ENCODE measurements around the gene ZNF629. TPM values are rescaled to one million over a fixed set of nuclear protein-coding genes. Genes with fewer than 3 reads are reported as not detected.

Gene ZNF629
- polyA plus RNA-seq, 4 donors = 25.7 to 29.5 (median 27.2) TPM

DNA sequence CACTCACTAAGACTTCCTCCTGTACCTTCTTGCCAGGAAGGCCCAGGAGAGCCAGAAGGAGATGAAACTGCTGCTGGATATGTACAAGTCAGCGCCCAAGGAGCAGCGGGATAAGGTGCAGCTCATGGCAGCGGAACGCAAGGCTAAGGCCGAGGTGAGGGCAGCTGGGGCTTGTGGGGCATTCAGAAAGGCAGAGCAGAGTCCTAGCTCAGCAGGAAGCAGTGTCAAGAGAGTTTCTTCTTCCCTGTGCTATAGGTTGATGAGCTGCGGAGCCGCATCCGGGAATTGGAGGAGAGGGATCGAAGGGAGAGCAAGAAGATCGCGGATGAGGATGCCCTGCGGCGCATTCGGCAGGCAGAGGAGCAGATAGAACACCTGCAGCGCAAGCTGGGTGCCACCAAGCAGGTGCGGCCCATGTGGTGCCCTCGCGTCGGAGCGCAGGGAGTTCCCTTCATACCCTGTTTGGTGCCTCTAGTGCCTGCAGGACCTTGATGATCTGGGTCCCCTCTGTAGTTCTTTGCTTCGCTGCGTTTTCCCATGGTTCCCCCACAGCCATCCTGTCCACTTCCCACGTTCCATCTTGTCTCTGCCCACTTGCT lies 18.3 kb downstream of the ZNF629 start:
- DNase-seq (ENCODE audit: low read depth in 4 of 4, low spot score in 2 of 4) = no peak

DNA sequence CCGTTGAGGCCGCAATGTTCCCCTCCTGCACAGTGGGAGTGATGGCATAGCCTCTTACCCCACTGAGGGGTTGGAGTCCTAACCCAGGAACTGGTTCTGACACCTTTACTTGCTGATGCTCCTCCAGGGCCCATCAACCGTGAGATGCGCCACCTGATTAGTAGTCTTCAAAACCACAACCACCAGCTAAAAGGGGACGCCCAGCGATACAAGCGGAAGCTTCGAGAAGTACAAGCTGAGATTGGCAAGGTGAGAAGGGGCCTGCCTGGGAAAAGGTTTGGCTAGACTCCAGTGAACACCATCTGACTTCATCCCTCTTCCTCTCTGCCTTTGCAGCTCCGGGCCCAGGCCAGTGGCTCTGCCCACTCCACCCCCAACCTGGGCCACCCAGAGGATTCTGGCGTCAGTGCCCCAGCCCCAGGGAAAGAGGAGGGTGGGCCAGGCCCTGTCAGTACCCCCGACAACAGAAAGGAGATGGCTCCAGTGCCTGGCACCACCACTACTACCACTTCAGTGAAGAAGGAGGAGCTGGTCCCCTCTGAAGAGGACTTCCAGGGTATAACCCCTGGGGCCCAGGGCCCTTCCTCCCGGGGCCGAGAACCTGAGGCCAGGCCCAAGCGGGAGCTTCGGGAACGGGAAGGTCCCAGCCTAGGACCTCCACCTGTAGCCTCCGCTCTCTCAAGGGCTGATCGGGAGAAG lies 19.1 kb downstream of the ZNF629 start:
- DNase-seq (ENCODE audit: low read depth in 4 of 4, low spot score in 2 of 4) = no peak

DNA sequence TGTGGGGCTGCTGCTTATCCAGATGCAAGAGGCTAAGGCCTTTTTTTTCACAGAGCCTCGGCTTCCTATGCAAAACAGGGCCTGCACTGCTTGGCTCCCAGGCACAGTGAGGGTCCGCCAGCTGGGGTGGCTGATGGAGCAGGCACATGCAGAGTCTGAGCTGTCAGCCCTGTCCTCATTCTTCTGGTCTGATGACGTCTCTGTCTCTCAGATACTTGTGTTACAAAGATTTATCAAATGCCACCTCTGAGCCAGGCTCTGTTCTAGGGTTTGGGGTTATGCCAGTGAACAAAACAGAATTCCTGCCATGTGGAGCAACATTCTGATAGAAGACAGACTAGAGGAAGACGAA lies 20.1 kb downstream of the ZNF629 start:
- no peak for DNase-seq (ENCODE audit: low read depth in 4 of 4, low spot score in 2 of 4)

DNA sequence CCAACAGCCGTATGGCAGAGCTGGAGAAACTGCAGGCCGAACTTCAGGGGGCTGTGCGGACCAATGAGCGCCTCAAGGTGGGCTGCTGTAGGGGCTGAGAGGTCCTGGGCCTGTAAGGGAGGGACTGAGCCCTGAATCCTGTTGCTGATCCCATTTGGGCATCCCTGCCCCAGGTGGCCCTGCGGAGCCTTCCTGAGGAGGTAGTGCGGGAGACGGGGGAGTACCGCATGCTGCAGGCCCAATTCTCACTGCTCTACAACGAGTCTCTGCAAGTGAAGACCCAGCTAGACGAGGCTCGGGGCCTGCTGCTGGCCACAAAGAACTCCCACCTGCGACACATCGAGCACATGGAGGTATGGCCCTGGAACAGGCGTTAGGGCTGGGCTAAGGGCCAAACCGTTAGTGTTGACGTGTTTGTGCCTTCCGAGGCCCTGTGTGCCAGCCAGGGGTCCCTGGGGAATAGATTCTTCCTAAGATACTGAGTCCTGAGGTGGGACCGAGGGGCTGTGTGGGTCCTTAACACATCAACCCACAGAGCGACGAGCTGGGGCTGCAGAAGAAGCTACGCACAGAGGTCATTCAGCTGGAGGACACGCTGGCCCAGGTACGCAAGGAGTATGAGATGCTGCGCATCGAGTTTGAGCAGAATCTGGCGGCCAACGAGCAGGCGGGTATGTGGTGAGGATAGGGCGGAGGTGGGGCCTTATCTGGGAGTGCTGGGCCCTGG lies 20.6 kb downstream of the ZNF629 start:
- DNase-seq (ENCODE audit: low read depth in 4 of 4, low spot score in 2 of 4) = no peak

DNA sequence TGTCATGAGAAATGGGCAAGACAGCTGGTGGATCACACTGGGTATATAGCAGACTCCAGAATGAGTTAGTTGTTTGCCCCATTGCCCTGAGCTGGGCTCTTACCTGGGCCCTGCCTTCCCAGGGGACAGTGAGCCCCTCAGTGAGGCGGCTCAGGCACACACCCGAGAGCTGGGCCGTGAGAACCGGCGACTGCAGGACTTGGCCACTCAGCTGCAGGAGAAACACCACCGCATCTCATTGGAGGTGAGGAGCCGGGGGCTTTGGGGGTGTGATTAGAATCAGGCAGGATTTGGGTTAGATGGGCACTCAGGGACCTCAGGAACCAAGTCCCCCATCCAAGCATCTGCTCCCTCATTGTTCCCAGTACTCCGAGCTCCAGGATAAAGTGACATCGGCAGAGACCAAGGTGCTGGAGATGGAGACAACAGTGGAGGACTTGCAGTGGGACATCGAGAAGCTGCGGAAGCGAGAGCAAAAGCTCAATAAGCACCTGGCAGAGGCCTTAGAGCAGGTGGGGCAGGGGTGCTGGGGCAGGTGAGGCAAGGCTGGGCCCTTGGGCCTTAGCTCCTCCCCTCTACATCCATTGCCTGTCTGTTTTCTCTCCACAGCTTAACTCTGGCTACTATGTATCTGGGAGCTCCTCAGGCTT lies 22.1 kb downstream of the ZNF629 start:
- no peak for DNase-seq (ENCODE audit: low read depth in 4 of 4, low spot score in 2 of 4)

DNA sequence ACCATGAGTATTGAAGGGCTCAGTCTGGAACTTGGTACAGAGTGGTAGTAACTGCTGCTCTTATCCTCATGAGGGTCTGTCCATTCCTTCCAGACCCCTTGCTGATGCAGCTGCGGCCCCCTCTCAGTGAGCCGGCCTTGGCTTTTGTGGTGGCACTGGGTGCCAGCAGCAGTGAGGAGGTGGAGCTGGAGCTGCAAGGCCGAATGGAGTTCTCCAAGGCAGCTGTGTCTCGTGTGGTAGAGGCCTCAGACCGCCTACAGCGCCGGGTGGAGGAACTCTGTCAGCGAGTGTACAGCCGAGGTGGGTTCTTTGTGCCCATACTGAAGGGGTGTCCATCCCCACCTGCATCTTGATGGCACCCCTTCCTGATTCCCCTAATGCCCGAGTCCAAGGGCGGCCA lies 22.9 kb downstream of the ZNF629 start:
- DNase-seq (ENCODE audit: low read depth in 4 of 4, low spot score in 2 of 4) = no peak

DNA sequence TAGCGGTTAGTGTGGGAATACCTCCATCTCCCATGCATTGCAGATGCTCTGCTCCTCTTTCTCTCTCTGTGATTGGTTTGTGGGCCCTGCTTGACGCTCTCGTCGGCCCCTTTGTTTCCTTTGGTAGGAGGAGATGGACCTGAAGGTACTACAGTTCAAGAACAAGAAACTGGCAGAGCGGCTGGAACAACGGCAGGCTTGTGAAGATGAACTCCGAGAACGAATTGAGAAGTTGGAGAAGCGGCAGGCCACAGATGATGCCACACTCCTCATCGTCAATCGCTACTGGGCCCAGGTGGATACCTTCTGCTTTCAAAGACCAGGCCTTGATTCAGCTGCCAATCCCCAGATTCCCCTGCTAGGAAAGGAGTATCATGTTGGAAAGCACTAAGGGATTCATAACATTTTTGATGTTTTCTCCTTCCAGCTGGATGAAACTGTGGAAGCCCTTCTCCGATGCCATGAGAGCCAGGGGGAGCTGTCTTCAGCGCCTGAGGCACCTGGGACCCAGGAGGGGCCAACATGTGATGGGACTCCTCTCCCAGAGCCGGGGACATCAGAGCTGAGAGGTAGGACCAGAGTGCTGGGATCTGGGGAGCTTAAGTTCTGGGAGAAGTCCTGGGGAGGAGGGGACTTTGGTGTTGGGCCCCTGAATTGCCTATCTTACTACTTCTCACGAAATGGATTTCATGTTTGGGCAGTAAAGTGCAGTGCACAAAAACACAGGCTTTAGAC lies 23.8 kb downstream of the ZNF629 start:
- no peak for DNase-seq (ENCODE audit: low read depth in 4 of 4, low spot score in 2 of 4)

DNA sequence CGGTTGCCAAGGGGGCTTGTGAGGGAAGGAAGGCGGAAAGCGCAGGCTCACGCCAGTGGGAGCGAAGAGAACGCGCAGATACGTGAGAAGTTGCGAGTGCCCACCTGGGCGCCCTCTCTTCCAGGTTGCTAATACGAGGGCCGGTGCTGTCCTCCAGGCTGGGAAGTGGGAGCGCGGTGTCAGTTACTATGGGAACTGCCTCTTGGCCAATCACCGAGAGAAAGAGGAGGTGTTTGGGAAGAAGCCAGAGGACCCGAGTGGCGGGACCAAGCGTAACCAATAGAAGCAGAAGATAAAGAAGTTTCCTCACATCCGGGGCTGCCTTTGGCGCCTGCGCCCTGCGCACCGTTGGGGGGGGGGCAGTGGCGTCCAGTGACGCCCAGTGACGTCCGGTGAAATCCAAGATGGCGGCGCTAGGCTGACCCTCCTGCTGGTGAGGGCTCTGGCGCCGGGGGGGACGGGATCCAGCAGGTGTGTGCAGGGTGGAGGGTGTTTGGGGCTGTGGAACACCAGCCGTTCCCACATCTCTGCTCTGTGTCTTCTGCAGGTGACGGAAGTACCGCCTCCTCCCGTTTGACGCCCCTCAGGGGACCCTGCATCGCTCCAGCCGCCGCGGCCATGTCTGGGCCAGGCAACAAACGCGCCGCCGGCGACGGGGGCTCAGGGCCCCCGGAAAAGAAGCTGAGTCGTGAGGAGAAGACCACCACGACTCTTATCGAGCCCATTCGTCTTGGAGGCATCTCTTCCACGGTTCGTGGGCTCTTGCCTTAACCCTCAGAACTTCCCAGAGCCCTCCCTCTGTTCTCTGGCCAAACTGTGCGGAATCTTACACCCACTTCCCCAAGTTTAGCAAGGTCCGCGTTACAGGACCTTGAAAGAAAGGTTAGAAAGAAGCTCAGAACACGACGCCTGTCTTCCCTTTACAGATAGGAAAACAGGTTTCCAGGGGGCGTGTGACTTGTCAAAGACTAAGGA lies 24.8 kb downstream of the ZNF629 start, which contains the start of the genes CFAP119 and RNF40:
Gene CFAP119 (minus strand): TSS at position 135 of the 975 bp plus-strand sequence. CDS start 314 bp downstream, outside the sequence.
Gene RNF40 (plus strand): TSS at position 395 of the 975 bp plus-strand sequence. CDS start 224 bp downstream, at position 619.
- peak; percentile 86 to 99 (median 96) for DNase-seq (ENCODE audit: low read depth in 4 of 4, low spot score in 2 of 4)

DNA sequence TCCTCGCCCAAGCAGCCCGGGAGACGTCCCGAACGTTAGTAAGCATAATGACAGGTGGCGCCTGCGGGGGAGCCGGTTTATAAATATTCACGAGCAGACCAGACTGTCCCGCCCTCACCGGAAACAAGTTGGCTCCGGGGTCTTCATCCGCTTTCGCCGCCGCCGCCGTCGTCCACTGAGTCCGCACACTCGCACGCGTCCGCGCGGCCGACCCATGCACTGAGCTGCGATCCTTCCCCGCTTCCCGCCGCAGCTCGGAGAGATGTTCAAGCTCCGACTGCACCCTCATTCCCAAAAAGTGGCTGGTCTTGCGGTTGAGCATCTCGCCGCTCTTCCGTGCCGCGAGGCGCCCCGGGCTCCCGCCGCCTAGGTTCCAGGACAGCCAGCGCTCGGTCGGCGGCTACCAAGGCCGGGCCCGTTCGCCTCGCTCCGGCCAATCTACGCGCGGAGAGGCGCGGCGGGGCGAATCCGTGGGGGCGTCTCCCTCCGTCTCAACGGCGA lies 25.5 kb downstream of the ZNF629 start:
- DNase-seq (ENCODE audit: low read depth in 4 of 4, low spot score in 2 of 4) = no peak

DNA sequence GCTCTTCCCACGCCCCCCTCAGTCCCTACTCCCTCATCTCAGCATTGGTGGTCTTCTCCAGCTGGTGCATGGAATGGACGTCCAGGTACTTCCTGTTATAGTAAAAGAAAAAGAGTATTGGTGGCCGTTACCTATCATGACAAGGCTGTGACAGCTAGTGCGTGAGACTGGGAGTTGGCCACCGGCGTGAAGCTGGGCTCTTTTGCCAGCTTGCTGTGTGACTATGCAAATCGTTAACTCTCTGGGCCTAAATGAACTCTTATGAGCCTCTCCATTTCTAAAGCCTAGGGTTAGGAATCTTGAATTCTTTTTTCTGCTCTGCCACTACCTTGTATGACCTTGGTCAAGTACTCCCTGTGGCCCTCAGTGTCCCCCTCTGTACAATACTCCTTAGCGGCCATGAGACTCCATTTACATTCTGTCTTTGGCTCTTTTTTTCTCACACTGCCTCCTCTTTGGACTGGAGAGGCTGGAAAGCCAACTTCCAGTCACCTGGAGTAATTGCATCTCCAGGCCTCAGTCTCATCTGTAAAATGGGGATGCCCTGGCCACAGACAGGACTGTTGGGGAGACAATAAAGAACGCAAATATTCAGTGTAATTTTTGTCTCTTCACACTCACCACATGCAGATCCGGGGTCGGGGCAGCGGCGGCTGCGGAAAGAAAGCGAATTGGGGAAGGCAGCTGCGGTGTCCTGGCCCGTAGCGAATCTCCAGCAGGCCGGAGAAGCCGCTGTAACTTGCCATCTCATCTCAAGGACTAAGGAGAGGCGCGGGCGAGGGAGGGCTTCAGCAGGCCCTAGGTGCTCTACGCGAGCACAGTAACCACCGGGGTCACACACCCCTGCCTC lies 26.2 kb downstream of the ZNF629 start:
- no peak for DNase-seq (ENCODE audit: low read depth in 4 of 4, low spot score in 2 of 4)

DNA sequence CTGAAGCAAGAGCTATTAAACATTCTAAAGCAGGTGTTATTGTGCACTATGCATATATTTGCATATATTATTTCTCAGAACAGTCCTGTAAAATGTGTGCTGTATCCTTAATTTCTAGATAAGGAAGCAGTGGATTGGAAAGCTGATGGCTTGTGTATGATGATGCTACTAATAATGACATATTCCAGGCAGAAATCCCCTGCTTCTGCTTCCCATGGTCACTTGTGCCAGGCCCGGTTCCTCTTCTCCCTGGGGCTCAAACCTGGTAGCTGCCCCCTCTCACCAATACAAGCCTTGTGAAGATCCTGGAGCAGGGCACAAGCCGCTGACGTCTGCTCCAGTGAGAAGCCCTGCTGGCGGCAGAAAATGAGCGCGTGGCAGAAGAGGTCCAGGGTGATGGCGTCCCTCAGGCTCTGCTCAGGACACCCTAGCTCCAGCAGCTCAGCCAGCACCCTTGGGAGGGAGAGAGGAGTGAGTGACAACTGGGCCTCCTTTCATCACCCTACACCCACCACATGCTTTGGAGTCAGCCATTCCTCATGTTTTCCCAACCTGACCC lies 26.9 kb downstream of the ZNF629 start:
- no peak for DNase-seq (ENCODE audit: low read depth in 4 of 4, low spot score in 2 of 4)

DNA sequence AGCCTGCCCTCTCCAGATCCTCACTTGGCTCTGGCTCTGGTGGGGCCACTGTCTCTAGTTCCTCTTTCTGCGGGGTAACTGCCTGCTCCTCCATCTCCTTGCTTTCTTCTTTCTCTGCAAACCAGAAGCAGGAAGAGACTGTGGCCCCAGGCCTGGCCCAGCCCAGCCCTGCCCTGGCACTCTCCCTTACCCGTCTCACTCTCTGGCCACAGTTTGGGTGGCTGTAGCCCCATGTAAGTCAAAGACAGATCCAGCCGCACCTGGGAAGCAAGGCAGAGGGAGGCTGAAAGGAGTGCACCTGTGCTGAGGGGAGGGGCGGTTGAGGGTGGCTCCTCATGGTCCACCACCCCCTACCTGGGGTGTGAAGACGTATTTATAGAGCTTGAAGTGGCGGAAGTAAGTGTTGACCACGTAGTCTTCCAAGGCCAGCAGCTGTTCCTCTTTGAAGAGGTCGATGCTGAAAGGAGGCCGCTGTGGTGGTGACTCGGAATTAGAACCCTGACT lies 28.0 kb downstream of the ZNF629 start:
- DNase-seq (ENCODE audit: low read depth in 4 of 4, low spot score in 2 of 4) = no peak

DNA sequence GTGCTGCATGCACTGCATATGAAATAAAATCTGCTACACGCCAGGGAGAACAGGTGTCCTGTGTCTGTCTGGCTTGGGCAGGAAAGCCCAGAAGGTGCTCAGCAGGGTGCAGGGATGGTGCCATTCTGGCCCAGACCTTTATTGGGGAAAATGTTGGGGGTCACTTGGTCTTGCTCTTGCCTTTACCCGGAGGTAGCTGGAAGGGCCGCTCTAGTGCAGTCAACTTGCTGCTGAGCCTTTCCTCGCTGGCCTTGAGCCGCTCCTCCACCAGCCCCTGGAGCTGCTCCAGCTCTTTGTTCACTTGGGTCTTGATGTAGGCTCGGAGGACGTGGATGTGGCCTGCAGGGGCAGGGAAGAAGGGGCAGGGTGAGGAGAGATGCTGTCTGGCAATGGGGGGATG lies 29.7 kb downstream of the ZNF629 start:
- DNase-seq (ENCODE audit: low read depth in 4 of 4, low spot score in 2 of 4) = no peak

DNA sequence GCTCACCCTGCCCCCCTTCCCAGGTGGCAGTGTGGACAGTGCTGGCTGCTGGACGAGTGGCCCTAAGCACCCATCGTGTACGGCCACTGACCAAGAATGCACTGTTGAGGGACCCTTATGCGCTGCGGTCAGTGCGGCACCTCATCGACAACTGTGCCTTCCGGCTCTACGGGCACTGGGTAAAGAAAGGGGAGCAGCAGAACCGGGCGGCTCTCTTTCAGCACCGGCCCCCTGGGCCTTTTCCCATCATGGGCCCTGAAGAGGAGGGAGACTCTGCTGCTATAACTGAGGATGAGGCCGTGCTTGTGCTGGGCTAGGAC lies 30.3 kb downstream of the ZNF629 start:
- no peak for DNase-seq (ENCODE audit: low read depth in 4 of 4, low spot score in 2 of 4)

DNA sequence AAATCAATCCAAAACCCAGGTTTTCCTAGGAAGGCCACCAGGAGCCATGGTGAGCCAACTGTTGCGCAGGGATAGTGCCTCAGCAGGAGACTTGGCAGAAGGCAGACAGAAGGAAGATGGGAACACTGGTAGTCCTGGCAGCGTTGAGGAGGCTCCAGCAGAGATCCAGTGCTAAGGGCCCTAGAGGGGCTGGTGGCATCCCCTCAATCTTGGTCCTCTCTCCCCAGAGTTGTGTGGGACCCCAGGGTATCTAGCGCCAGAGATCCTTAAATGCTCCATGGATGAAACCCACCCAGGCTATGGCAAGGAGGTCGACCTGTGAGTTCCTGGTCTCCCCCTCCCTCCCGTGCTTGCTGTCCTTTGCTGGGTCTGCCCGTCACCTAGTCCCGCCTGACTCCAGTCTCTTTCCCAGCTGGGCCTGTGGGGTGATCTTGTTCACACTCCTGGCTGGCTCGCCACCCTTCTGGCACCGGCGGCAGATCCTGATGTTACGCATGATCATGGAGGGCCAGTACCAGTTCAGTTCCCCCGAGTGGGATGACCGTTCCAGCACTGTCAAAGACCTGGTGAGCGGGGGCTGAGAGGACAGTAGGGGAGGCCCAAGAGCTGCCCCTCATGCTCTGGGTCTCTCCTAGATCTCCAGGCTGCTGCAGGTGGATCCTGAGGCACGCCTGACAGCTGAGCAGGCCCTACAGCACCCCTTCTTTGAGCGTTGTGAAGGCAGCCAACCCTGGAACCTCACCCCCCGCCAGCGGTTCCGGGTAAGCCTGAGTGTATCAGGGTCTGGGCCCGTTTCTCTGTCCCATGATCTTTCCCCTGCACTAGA lies 30.8 kb downstream of the ZNF629 start:
- no peak for DNase-seq (ENCODE audit: low read depth in 4 of 4, low spot score in 2 of 4)

DNA sequence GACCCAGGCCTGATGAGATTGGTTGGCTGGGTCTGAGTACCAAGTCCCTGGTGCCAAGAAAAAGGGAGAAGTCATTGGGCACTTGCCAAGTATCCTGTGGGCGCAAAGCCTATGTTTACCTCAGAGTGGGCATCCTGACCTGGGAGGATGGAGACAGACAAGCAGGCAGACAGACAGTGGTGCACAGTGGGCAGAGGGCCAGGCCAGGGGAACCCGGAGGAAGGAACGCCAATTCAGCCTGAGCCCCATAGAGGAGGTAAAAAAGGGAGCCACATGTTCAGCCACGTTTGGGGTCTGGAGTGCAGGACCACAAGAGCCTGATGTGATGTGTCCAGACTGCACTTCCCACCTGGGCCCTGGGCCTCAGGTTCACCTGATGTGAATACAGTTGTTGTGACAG lies 33.4 kb downstream of the ZNF629 start:
- DNase-seq (ENCODE audit: low read depth in 4 of 4, low spot score in 2 of 4) = no peak

DNA sequence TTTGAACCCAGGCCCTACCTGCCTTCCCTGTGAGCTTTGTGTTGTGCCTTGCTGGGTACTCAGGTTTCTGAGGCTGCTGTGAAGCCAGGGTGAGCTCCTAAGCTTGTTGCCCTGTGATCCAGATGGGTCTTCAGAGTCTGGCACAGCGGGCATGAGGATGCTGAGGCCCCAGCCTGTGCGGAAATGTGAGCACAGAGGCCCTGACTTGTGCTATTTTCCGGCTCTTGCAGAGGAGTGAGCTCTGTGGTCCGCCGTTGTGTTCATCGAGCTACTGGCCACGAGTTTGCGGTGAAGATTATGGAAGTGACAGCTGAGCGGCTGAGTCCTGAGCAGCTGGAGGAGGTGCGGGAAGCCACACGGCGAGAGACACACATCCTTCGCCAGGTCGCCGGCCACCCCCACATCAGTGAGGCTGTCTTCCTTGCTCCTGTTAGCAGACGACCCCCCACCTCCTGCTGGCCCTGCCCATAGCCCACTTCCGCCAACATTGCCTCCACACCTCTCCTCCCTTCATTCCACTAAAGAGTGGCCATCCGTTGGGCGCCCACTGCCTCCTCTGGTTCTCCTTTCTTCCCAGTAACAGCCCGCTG lies 36.0 kb downstream of the ZNF629 start:
- DNase-seq (ENCODE audit: low read depth in 4 of 4, low spot score in 2 of 4) = no peak
